GM15510 (cell line): ENCODE measurements around the gene CHN2.

ENCODE experiments used
- POLR2A ChIP-seq: IDR thresholded peaks from 3 replicates; pipeline ENCODE4 v1.6.1; 2011; ENCODE audit warnings: borderline replicate concordance; ENCODE audit not compliant: insufficient read length; ENCODE audit errors: extremely low read depth

The CHN2 gene

GRCh38 chr7:29352041-29352440, 157.5 kb downstream of the CHN2 start:
- TF ChIP-seq POLR2A, result no peak

DNA sequence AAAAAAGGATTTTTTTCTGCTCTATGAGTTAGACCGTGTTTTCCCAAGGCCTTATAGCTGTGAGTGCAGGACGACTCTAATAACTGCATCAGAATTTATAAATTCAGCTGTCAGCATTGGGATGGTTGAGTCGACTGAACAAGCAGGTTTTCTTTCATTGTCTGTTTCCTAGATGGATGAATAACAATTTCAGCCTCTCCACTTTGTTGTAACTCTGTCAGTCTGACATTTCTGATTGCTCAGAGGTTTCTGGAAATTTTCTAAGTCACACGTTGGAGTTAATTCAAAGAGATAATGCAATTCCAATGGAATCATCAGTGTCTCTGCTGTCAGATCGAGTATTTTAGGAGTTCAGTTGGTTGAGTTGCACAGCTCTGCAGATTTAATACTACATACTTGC, 159.2 kb downstream of the CHN2 start:
- no peak for TF ChIP-seq POLR2A

GRCh38 chr7:29354340-29354739, 159.8 kb downstream of the CHN2 start:
- TF ChIP-seq POLR2A, result no peak

DNA sequence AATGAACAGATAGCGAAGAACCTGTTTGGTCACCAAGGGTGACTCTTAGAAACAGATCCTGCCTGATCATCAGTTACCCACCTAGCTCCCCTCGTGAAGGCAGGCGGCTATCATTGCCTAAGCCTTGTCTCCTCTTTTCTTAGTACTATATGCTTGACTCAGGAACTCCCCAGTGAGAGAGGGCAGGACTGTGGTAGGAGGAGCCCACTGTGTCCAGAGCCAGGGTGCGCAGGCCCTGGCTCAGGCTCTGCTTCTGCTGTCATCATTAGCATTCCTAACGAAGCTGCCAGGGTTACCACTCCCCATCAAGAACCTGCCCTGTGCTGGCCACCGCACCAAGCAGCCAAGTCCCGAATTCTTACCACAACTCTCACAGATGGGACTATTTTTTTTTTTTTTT, 160.8 kb downstream of the CHN2 start:
- no peak for TF ChIP-seq POLR2A

DNA sequence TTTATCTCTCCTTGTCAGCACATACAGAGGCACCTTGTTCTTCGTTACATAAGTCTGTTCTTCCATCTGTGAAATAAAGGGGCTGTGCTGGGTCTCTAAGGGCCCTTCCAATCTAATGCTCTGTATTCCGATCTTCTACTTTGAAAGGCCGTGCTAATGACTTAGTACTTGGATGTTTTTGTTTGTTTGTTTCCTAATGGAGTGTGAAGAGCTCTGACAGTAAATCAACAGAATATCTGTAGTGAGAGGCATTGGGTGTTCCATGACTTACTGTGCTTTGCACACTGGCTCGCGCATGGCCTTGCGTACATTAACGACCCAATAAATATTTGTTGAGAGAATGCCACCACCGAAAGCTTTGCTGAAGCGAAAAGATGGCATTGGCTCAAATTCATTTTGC, 162.1 kb downstream of the CHN2 start:
- TF ChIP-seq POLR2A, result no peak

GRCh38 chr7:29359482-29360093, 165.0 kb downstream of the CHN2 start:
- TF ChIP-seq POLR2A, result no peak

- no peak for TF ChIP-seq POLR2A
Measured at GRCh38 chr7:29360633-29361625, 166.4 kb downstream of the CHN2 start.

DNA sequence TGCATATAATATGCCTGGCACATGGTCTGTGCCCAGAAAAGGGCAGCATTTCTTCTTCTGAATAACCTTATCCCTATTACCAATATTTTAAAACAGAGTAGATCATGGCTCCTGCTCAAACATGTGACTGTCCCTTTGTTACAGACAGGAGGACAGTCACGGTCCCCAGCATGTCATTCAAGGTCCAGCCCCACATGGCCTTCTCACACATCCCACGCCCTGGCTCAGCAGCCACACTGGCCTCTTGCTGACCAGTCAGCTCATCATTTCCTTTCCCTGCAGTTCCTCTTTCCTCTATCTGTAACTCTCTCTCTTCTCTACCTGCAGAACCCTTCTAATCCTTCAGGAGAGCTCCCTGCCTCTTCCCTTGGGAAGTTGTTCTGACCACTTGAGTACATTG, 167.8 kb downstream of the CHN2 start:
- TF ChIP-seq POLR2A, result no peak

DNA sequence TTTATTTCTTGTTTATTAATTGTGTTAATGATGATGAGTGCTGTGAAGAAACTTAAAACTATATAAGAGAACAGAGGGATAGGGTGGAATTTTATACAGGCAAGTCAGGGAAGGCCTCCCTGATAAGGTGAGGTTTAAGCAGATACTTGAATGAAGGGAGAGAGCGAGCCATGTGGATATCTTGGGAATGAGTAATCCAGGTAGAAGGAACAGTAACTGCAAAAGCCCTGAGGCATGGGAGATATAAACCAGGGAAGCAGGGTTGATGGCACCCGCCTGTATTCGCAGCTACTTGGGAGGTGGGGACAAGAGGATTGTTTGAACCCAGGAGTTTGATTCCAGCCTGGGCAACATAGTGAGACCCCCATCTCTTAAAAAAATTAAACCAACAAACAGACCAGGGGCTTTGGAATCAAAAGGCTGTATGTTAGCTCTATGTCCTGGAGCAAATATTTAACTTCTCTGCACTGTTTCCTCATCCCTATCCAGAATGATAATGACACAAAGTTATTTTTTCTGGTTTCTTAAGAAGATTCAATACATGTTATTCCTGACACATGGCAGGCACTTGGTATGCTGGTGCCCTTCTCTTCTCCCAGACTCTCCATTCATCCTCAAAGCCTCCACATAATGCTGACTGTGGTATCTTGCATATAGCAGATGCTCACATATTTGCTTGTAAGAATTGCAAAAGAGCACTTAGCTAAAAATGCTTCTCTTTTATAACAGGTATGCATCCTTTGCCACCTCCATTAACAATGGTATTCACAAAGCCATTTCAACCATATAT, 169.3 kb downstream of the CHN2 start:
- no peak for TF ChIP-seq POLR2A

- TF ChIP-seq POLR2A, result no peak
Measured at GRCh38 chr7:29364661-29365060, 170.1 kb downstream of the CHN2 start.

GRCh38 chr7:29365423-29365822, 170.8 kb downstream of the CHN2 start:
- TF ChIP-seq POLR2A, result no peak

- no peak for TF ChIP-seq POLR2A
Measured at GRCh38 chr7:29367784-29368183, 173.2 kb downstream of the CHN2 start.

DNA sequence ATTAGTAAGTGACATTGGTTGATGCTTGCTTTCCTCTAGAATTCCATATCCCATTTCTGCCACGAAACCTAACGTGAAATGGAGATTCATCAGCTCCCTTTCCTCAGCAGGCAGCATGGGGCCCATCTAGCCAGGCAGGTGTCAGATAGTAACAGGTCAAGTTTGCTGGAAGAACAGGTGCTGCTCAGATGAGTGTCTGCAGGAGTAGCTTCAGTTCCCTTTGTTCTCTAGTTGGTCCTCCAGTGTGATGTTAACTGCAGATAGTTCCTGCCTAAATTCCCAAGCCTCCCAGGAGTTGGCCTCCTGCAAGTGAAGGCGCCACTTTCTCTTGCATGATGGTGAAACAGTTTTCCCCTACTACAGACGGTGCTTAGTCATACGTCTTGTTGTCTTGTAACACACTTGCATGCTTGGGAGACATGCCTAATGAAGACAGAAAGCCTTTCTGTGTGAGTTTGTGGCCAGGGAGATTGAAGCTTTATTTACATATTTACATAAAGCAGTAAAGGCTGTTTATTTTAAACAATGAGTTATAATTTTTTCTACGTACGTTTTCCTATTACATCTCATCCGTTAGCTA, 175.4 kb downstream of the CHN2 start:
- no peak for TF ChIP-seq POLR2A

GRCh38 chr7:29370531-29371314, 176.1 kb downstream of the CHN2 start:
- no peak for TF ChIP-seq POLR2A

GRCh38 chr7:29371472-29371871, 176.9 kb downstream of the CHN2 start:
- no peak for TF ChIP-seq POLR2A
